MCF 10A (cell line): Measurements from ENCODE around the gene HRNR. TPM values are rescaled to one million over a fixed set of nuclear protein-coding genes. Genes with fewer than 3 reads are reported as not detected.
"Not testable (repeated sequence)": the region's sequence is repeated elsewhere in the genome, so short reads cannot be mapped to it uniquely, and the experiment has no call there.

Source experiments
- BruUV-seq: library from RNA; stranded (reverse); fragments of 400-500 nt; replicated peaks from 2 replicates; lab custom pipeline; 2021; lab: Mats Ljungman, UMichigan
- CTCF ChIA-PET: fragments of 300-600 bp; sonication (Branson Sonifier 250); formaldehyde crosslinking; extraction: SDS; loops from one replicate; lab custom pipeline; 2021; ENCODE audit warnings: antibody characterized with exemption, inconsistent platforms; lab: Yijun Ruan, JAX
- POLR2A ChIA-PET: fragments of 300-600, 350-650 bp; sonication (Branson Sonifier 250); formaldehyde crosslinking; extraction: SDS; loops from one replicate; lab custom pipeline; 2020; ENCODE audit warnings: antibody characterized with exemption, inconsistent platforms; lab: Yijun Ruan, JAX
- DNase-seq: peaks from one replicate; pipeline ENCODE4 v3.0.0-alpha.2; 2018; ENCODE audit not compliant: unreplicated experiment
- H3K27ac Mint-ChIP-seq: one replicate; pipeline ENCODE4 v1.8.0; 2022; ENCODE audit warnings: mild to moderate bottlenecking, low read depth, mixed read lengths; ENCODE audit not compliant: unreplicated experiment
- H3K27me3 Mint-ChIP-seq: one replicate; pipeline ENCODE4 v1.8.0; 2022; ENCODE audit warnings: mixed read lengths; ENCODE audit not compliant: insufficient read depth, unreplicated experiment
- H3K36me3 Mint-ChIP-seq: one replicate; pipeline ENCODE4 v1.8.0; 2022; ENCODE audit warnings: mild to moderate bottlenecking, moderate library complexity, mixed read lengths; ENCODE audit not compliant: insufficient read depth, unreplicated experiment
- H3K4me1 Mint-ChIP-seq: one replicate; pipeline ENCODE4 v1.8.0; 2022; ENCODE audit warnings: mixed read lengths; ENCODE audit not compliant: insufficient read depth, unreplicated experiment
- H3K4me3 Mint-ChIP-seq: one replicate; pipeline ENCODE4 v1.8.0; 2022; ENCODE audit warnings: mild to moderate bottlenecking, moderate library complexity, mixed read lengths; ENCODE audit not compliant: unreplicated experiment
- H3K9me3 Mint-ChIP-seq: one replicate; pipeline ENCODE4 v1.8.0; 2022; ENCODE audit warnings: mixed read lengths; ENCODE audit not compliant: unreplicated experiment
- CTCF ChIP-seq: fragments of 200-600 bp; IDR thresholded peaks from one replicate; pipeline ENCODE4 v1.8.0; 2022; ENCODE audit warnings: antibody characterized with exemption, mild to moderate bottlenecking; ENCODE audit not compliant: unreplicated experiment
- intact Hi-C: fragments of 100-400 bp; cut with micrococcal nuclease; formaldehyde crosslinking; loops from 2 replicates; pipeline ENCODE4 v1.14.1; 2022
- total RNA-seq: library from RNA; stranded (reverse); gene quantifications from 2 replicates; pipeline ENCODE4 v1.2.3, GENCODE V29; 2022

Gene HRNR
- total RNA-seq, 1 experiment from 2014 or later = not detected

- H3K9me3 Mint-ChIP-seq = no peaks in the 10 kb centered on the region
- H3K27ac Mint-ChIP-seq = no peak overlapping the region
- POLR2A ChIA-PET = no interaction called here
- intact Hi-C loops = no loop called here
- no TSS peak for BruUV-seq
- CTCF ChIA-PET = interaction anchor here (0.7 to 1.6 kb wide), 3 partner anchors 8 to 239 kb away, joined by 3 to 7 read pairs (median 3); no protein-coding TSS in a partner anchor
- no peak for DNase-seq
- TF ChIP-seq CTCF = no peak
- no peaks in the 10 kb centered on the region for H3K36me3 Mint-ChIP-seq
- no peak overlapping the region for H3K4me3 Mint-ChIP-seq
- no peaks in the 10 kb centered on the region for H3K4me1 Mint-ChIP-seq
- no peaks in the 10 kb centered on the region for H3K27me3 Mint-ChIP-seq
Measured at GRCh38 chr1:152218762-152219436, 5.1 kb downstream of the HRNR start.

- H3K27ac Mint-ChIP-seq, DNase-seq, CTCF ChIA-PET, H3K4me3 Mint-ChIP-seq, intact Hi-C loops, BruUV-seq, H3K36me3 Mint-ChIP-seq, H3K27me3 Mint-ChIP-seq, H3K9me3 Mint-ChIP-seq, POLR2A ChIA-PET, H3K4me1 Mint-ChIP-seq: not testable (repeated sequence)
Measured at GRCh38 chr1:152215604-152216003, 8.4 kb downstream of the HRNR start.

GRCh38 chr1:152214911-152215310 lies 9.1 kb downstream of the HRNR start:
- H3K9me3 Mint-ChIP-seq, H3K4me3 Mint-ChIP-seq, BruUV-seq, CTCF ChIA-PET, H3K4me1 Mint-ChIP-seq, H3K36me3 Mint-ChIP-seq, intact Hi-C loops, DNase-seq, H3K27ac Mint-ChIP-seq, H3K27me3 Mint-ChIP-seq, POLR2A ChIA-PET: not testable (repeated sequence)

- Mint-ChIP-seq H3K27ac (no peak overlapping the region), H3K4me3 (no peak overlapping the region), H3K4me1 (no peaks in the 10 kb centered on the region), H3K27me3 (peaks cover 32% of the 10 kb centered on the region), H3K36me3 (no peaks in the 10 kb centered on the region), H3K9me3 (no peaks in the 10 kb centered on the region)
- POLR2A ChIA-PET = no interaction called here
- no peak for DNase-seq
- intact Hi-C loops = no loop called here
- TF ChIP-seq CTCF = no peak
- no TSS peak for BruUV-seq
- CTCF ChIA-PET = interaction anchor here (0.6 to 2.4 kb wide), 11 partner anchors 10 to 260 kb away, joined by 3 to 18 read pairs (median 5); no protein-coding TSS in a partner anchor
Measured at GRCh38 chr1:152198982-152199381, 25.0 kb downstream of the HRNR start.

GRCh38 chr1:152197361-152197941 lies 26.5 kb downstream of the HRNR start:
- BruUV-seq = no TSS peak
- intact Hi-C loops = no loop called here
- Mint-ChIP-seq H3K27me3 (peaks cover 35% of the 10 kb centered on the region), H3K36me3 (no peaks in the 10 kb centered on the region), H3K9me3 (no peaks in the 10 kb centered on the region), H3K4me1 (no peaks in the 10 kb centered on the region), H3K27ac (peak overlapping the region; percentile 52), H3K4me3 (peak overlapping the region; percentile 4)
- no peak for TF ChIP-seq CTCF
- DNase-seq = no peak
- ChIA-PET CTCF (interaction anchor here (0.6 to 2.4 kb wide), 7 partner anchors 9 to 261 kb away, joined by 3 to 18 read pairs (median 5); no protein-coding TSS in a partner anchor), POLR2A (interaction anchor here (0.6 kb wide), 1 partner anchor 137 kb away, joined by 3 read pairs; no protein-coding TSS in a partner anchor)
